ENCODE results near the gene FAM193B.
A peak's percentile ranks its signal among the peaks of the same experiment; 100 is the strongest.
"Not testable (repeated sequence)": the region's sequence is repeated elsewhere in the genome, so short reads cannot be mapped to it uniquely, and the experiment has no call there.

FAM193B gene

DNA sequence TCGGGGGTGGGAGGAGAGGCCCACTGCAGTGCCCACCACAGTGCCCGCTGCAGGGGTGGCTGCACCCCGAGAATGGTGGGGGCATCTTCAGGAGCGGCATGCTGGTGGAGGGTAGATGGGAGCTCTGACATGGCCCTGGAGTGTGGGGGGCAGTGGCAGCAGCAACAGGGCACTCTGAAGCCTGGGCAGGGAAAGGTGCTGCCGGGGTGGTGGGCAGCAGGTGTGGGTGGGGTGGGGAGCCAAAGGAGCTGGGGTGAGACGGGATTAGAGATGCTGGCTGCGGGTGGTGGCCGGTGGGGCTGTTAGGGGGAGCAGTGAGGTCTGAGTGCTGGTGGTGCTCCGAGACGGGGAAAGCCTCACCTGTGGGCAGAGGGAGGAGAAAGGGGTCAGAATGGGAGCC, 18.0 kb downstream of the FAM193B start:
- DNase-seq: no peak

DNA sequence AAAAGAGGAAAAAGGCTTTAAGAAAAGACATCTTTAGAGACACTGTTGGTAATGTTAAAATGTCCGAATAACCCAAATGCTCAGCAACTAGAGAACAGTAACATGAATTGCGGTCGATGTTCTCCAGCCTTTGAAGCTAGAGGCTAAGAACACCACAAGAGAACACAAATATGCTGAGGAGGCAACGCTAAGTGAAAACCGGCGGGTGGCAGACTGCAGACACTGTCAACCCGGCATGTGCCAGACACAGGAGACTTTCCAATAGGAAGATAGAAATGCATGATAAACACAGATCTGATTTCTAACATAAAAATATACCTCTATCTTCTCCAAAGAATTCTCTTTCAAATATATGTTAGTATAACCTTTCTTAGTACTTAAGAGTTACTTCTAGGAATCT, 19.2 kb downstream of the FAM193B start:
- DNase-seq: no peak

DNA sequence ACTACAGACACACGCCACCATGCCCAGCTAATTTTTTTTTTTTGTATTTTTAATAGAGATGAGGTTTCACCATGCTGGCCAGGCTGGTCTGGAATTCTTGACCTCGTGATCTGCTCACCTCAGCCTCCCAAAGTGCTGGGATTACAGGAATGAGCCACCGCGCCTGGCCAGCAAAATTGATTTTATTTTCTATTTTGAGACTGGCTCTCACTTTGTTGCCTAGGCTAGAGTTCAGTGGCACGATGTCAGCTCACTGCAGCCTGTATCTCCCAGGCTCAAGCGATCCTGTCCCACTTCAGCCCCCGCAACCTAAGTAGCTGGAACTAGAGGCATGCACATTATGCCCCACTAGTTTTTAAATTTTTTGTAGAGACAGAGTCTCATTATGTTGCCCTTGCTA, 19.9 kb downstream of the FAM193B start:
- DNase-seq: not testable (repeated sequence)

DNA sequence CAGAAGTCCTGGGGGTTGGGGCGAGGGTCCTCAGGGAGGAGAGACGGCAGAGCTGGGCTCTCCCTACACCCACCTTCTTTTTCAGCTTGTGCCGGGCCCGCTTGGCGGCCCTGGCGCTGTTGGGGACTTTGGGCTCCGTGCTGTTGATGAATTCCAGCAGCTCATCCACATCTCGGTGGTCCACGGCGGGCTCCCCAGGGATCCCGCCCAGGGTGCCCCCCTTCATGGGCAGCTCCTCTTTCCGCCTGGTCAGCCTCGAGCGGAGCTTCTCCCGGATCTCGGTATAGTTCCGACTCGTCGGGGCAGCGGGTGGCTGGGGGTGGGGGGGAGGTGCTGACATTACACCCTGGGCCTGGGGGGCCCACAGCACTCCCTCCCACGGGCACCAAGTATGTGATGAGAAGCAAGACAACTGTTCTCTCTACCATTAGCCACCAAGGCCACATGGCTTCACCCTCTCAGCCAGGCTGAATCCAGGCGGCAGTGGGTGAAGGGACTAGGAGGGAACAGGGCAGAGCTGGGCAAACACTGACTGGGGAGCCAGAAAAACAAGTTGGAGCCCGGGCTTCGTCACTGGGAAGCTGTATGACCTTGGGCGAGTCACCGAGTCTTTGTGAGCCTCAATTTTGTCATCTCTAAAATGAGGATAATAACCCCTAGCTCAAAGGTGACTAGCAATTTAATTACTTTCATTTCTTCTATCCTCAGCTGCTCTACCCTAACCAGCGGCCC, 23.0 kb downstream of the FAM193B start:
- no peak for DNase-seq

DNA sequence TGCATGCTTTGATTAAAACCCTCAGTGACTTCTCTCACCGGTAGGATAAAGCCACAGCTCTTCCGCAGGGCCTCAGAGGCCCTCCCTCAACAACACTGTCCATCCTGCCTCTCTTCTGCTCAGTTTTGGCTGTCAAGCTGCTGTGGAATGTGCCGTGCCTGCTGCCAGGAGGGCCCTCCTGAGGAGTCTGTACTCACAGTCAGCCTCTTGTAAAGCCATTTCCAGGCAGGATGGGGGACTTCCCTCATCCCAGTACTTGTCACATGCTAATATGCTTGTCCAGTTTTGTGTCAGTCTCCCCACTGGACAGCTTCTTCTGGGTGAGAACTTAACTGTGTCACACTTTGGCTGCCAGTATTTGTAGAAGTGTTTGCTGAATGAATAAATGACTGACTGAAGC, 23.7 kb downstream of the FAM193B start:
- DNase-seq: no peak

DNA sequence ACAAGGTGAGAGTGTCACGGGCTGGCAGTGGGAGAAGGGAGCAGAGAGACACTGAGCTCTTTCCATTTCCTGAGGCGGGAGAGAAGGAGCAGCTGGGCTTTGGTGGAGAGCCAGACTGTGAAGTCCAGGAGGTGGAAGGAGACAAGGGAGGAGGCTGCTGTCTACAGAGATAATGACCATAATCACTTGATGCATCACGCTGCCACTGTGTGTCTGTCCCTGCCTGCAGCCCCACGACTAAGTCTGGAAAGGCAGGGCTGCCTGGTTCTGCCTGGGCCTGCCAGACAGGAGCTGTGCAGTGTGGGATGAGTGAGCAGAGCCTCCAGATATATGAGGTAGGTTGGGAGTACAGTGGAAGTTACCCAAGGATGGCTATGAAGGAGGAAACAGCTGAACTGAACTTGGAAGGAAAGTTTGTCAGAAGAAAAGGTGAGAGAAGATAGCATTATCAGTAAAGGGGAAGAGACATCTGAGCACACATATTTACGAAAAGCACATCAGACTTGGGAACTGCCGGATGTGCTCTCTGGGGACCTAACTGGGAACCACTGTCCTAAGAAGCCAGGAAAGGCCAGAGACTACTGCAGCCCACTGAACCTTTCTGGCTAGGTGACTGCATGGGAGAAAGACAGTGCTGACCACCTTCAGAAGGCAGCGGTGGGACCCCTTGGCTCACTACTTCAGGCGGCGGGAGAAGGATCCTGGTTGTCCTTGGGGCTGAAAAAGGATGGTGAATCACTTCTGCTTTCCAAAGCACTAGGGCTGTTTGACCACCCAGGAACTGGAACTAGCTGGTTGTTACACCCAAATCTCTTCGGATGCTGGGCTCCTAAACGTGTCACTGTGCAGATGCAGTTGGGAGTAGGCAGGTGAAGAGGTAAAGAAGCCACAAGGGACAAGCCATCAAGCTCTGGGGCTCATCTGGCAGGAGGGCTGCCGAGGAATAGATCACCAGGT, 24.8 kb downstream of the FAM193B start:
- no peak for DNase-seq

DNA sequence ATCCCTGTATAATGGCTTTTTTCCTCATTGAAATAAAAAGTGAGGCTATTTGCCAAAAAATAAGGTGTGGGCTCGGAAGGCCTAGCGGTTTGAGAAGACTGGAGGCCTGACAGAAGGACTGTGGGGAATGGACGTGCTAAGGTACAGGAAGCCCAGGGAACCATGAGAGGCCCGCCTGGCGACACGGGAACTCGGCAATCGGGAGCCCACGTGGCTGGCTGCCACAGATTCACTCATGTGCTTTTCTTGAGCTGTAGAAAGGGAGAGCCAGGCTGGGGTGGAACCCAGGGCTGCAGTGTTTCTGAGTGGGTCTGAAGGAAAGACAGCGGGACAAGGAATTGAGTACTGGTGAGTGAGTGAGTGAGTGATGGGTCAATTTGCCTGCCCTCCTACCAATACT, 25.7 kb downstream of the FAM193B start:
- DNase-seq: no peak

DNA sequence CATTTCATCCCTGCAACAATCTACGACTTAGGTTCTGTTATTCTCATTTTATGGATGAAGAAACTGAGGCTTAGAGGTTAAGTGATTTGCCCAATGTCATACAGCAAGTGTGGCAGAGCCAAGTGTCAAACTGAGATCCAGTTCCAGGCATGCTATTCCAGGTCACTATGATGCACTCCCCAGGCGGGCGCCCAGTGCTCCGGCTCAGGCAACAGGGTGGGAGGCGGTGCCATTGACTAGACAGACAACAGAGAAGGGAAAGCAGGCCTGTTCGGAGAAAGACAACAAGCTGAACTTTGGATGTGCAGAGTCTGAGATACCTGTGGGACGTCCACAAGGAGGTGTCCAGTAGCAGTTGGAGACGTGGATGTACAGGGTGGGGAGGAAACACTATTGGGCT, 26.8 kb downstream of the FAM193B start:
- no peak for DNase-seq

DNA sequence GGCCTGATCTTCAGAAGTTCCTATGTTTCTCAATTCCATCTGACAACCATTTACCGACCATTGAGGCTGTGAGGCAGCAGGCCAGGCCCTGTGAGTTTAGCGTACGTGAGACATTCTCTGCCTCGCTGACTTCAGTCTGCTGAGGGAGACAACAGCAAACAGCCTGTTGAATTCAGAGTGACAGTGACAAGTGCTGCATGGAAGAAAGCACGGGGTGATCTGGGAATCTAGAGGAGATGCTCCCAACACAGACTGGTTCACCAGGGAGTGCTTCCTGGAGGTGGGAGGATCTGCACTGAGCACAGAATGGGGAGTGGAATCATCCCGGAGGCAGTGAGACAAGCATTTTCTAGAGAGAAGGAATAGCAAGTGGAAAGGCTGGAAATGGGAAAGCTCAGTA, 27.6 kb downstream of the FAM193B start:
- no peak for DNase-seq

DNA sequence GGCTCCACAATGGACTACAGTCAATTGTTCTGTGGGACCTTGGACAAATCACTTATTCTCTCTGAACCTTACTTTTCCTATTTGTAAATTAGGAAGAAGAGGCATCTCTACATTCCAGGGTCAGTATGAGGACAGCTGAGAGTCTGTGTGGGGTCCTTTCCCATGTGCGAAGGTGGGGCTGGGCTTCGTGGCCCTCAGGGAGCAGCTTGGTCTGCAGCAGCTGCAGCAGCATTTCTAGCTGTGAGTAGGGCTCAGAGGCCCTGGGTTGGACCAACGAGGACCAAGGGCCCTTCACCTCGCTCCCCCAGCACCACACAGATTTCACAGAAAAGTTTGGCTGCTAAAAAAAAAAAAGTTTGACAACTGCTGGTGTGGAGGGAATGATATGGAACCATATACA, 28.2 kb downstream of the FAM193B start:
- no peak for DNase-seq

DNA sequence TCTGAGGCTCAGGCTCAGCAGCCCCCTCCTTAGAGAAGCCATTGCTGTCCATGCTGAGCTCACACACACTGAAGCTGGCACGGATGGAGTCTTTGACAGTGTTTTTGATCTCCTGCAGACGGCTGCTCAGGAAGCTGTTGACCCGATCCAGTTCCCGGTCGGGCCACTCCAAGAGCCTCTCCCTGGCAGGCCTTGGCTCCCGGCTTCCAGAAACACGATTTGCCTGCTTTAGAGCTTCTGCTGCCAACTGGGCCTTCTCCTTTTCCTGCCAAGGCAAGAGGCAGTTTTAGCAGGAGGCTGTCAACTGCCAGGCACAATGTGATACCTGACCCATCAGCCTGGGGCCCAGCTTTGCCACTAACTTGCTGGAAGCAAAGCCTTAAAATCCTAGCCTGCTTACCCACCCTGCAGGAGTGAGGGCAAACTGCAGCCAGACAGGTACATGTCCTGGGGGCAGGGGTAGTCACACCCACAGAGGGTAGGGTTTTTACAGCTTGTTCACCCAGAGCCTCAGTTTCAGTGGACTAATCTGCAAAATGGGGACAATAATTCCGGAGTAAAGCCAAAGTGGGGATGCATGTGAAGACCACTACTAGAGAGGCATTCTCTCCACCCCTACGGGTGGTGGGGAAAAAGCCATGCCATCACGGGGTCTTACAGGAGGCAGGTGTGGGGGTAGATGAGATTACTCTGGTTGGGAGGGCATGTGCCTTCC, 29.3 kb downstream of the FAM193B start:
- DNase-seq: peak; percentile 37

DNA sequence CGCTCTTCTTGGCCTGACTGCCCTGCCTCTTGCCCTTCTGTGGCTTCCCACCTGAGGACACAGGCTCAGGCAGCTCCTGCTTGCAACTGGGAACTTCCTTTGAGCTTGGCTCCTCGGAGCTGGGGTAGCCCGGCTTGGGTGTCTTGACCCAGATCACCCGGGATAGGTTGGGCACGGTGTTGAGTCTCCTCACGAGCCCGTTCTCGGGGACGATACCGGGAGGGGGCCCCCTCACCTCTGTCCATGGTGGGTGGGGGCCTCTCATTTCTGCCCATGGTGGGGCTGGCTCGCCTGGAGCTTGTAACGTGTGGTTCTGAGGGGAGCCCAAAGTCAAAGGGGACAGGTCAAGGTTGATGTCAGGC, 29.8 kb downstream of the FAM193B start:
- DNase-seq: no peak

DNA sequence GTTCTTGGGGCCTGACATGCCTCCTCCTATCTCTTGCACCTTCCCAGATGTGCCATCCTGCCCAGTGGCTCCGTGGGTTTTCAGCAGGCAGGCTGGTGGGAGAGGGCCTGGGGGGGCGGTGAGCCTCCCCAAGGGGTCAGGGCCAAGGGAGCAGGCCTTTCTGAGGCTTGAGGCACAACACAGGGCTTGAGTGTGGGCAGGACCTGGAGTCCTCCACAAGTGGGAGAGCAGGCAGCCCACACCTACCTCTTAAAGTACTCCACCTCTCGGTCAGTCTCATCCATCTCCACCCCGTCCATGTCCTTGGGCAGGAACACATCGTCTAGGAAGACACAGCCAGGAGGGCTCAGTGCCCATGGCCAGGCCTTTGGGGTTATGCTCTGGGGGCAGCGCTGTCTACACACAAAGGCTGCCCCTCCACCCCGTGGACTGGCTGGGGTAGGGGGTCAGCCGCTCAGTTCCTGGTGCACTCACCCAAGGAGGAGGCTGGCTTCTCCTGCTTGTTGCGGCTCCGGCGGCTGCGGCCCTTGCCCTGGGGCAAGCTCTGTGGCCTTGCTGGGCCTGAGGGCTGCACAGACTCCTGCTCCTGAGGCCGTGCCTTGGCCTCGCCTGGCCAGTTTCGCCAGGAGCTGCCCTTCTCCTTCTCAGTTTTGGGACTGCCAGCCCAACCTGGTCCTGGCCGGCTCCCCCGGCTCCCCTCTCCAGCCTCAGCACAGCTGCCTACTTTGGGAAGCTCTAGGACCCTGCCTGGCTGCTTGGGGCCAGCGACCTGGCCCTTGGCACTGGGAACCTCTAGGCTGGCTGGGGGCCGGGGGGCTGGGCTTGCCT, 30.4 kb downstream of the FAM193B start:
- DNase-seq: no peak

DNA sequence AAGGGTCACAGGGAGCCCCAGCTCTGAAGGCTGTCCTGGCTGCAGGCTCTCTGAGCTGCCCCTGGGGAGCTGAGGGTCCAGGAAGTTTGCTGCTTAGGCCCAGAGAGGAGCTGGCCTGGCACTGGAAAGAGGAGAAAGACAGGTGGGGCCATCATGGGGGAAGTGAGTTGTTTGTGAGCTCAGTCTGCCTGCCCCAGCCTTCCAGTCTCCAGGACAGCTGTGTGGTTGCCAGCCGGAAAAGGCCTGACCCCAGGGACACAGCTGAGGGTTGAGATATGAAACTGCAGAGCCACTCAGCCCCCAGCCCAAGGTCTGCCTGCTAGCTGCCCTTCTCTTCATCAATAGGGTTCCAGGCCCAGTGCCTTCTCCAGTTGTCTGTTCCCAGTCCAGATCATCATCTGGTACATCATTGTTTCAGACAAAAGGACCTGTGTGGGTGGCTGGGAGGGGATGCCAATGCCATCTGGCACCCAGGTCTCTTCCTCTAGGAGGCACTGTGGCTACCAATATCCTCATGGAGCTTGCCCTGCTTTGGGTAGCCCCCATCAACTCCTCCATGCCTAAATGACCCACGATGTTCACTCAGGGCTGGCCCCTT, 33.3 kb downstream of the FAM193B start:
- no peak for DNase-seq

DNA sequence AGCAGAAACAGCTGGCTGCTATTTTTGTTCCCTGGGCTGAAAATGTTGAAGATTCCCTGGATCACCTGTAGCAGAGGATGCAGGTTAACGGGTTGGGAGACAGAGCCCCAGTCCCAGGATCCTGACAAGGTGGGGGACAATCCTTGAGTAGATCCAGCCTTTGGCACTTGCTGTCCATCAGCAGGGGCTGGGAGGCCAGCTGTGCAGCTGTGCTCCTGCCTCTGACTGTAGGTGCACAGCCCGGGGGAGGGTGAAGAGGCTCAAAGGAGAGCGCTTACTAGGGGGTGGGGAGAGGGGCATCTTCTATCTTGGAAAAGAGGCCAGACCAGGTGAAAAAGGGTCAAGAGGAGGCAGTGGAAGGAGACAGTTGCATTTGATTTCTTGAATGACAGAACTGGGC, 34.1 kb downstream of the FAM193B start:
- DNase-seq: no peak

DNA sequence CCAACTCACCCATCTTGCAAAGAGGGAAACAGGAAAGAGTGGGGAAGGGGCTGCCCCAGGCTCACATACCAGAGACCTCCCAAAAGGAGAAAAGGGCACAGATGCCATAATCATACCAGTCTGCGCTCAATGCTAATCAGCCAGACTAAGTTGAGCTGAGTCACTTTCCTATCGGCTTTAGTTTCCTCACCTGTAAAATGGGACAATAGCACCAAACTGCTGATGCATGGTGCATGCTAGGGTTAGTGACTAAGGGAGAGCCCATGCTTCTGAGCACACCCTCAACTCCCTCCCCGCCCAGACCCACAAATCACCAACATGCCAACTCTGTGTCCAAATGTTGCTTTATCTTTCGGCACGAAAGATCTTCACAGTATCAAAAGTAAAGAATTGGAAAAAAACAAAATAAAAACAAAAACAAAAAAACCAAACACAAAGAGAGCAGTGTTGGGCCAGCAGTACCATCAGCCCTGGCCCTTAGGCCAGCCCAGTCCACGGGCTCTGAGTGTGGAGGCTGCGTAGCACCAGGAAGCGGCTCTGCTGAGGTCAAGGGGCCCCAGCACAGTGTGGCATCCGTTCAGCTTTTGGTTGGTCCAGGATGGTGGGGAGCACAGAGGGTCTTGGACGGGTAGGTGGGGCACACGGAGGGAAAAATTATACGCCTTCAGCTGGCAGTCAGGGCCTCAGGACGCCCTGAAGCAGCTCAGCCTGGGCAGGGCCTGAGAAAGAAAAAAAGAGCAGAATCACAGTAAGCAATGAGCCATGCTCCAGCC, 34.7 kb downstream of the FAM193B start:
- DNase-seq: no peak

DNA sequence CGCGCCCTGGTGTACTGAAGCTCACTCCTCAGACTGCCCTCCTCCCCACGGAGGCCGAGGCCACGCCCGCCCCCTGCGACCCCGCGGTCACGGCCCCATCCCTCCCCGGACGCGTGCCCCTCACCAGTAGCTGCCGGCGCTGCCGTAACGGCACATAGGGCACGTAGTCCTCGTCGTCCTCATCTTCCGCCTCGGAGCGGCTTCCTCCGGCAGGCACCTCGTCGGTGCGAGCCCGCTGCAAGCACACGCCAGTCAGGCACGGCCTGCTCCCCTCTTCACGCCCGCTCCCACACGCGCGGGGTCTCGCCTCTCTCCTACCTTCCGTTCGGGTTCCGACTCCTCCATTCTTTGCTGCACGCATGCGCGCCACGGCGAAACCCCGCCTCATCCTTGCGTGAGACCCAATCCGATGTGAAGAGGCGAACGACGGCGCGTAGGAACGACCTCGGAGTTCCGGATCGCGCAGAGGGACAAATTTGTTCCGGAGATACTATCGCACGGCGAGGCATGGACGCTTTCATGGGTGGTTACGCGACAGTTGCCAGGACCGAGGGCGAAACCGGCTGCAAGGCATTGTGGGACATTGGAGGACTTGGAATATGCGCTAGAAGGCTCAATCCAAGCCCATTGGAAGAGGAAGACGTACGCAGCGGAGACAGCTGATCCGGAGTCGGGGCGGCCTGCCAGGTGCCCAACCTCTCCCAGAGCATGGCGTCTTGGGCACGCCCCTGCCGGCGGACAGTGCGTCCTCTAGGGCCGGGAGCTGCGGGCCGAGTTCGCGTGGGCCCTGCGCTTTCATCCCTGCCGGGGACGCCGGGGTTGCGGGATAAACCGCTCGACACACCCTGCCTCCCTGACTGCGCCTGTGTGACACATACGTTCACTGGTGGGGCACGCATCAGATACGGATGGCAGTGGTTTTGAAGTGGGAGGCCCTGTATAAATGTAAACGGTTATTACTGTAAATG, 37.5 kb downstream of the FAM193B start, which contains the start of gene DDX41:
DDX41 (minus strand) TSS at position 361 of the 968 bp plus-strand sequence; CDS start at position 345, 16 bp downstream.
- DNase-seq: peak; percentile 98

DNA sequence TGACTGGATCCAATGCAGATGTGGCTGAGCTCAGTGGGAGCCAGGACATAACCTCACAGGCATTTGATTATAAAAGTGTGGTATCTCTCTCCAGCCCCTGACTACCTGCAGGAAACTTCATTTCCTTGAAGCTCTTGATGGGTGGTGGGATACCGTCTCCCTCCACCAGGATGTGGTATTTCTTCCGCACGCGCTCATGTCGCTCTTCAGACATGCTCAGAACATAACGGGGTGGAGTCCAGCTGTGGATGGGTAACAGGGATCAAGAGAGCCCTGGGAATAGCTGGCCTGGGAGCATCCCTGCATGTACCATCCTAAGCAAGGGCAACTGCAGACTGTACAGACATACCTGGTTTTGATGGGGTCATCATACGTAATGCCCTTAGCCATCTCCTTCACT, 38.8 kb downstream of the FAM193B start:
- no peak for DNase-seq

DNA sequence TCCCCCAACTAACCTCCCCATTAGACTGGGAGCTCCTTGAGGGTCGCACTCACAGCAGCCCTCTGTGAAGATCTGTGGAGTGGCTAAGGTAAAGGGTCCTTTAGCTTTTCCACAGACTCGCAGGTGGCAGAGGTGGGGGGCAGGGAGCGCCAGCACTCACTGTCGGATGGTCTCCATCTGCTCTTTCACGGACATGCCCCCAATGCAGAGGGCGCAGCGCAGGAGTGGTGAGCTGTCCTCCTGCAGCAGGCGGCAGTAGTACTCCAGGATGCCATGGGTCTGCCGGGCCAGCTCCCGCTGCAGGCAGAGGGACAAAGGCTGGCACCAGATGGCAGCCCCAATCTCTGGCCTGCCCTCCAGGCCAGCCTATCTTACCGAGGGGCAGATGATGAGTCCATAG, 39.8 kb downstream of the FAM193B start:
- no peak for DNase-seq

DNA sequence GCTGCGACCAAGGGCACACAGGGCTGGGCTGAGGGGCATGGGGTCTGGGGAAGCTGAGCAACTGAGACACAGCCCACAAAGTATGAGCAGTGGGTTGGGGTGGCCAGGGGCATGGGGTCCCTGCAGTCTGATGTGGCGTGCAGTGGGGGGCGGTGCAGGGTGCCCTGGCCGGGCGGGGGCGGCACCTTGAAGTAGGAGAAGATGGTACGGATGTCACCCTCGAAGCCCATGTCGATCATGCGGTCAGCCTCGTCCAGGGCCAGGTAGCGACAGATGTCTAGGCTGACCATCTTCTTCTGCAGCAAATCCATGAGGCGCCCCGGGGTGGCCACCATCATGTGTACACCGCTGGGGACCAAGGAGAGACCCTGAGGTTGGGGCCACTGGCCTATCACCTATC, 40.9 kb downstream of the FAM193B start:
- DNase-seq: no peak

Measured in activated effector memory CD4-positive, alpha-beta T cell treated with anti-CD3 and anti-CD28 coated beads, Interleukin-2, amount 50 U/mL, for 16 hours (primary cell).